Osteoblast (primary cell): ENCODE data around the gene ACSL3. TPM values are rescaled to one million over a fixed set of nuclear protein-coding genes. Genes with fewer than 3 reads are reported as not detected.

Experiments
- DNase-seq: peaks from one replicate; pipeline ENCODE4 v3.0.0; 2011; ENCODE audit warnings: low spot score, mixed read lengths; ENCODE audit not compliant: insufficient read length; ENCODE audit errors: missing footprints
- H2AFZ ChIP-seq: 2 replicates; pipeline ENCODE4 v1.6.0; 2011; ENCODE audit warnings: mild to moderate bottlenecking, low read length
- H3K27ac ChIP-seq: 2 replicates; pipeline ENCODE4 v1.5.1; 2011; ENCODE audit warnings: mild to moderate bottlenecking, low read depth, low read length, moderate library complexity
- H3K27me3 ChIP-seq: 2 replicates; pipeline ENCODE4 v1.6.0; 2012; ENCODE audit warnings: mild to moderate bottlenecking, control low read depth, inconsistent platforms, low read length, moderate library complexity; ENCODE audit not compliant: insufficient read depth
- H3K36me3 ChIP-seq: 2 replicates; pipeline ENCODE4 v1.5.1; 2011; ENCODE audit warnings: mild to moderate bottlenecking, low read length, control low read depth, moderate library complexity; ENCODE audit not compliant: insufficient read depth
- H3K4me1 ChIP-seq: 2 replicates; pipeline ENCODE4 v1.5.1; 2011; ENCODE audit warnings: mild to moderate bottlenecking, low read length, control low read depth, moderate library complexity; ENCODE audit not compliant: insufficient read depth
- H3K4me2 ChIP-seq: 2 replicates; pipeline ENCODE4 v1.6.0; 2011; ENCODE audit warnings: mild to moderate bottlenecking, low read length; ENCODE audit not compliant: insufficient read depth
- H3K4me3 ChIP-seq: fragments of 200-600 bp; sonication (generic); 3 replicates; pipeline ENCODE4 v1.5.1; 2012; ENCODE audit warnings: mild to moderate bottlenecking, low read length, inconsistent platforms; ENCODE audit not compliant: insufficient read depth
- H3K79me2 ChIP-seq: 2 replicates; pipeline ENCODE4 v1.6.0; 2012; ENCODE audit warnings: mild to moderate bottlenecking, low read length, control low read depth, inconsistent platforms; ENCODE audit not compliant: insufficient read depth
- H3K9me3 ChIP-seq: 2 replicates; pipeline ENCODE4 v1.5.1; 2011; ENCODE audit warnings: low read depth, low read length, control low read depth
- H4K20me1 ChIP-seq: 2 replicates; pipeline ENCODE4 v1.6.0; 2012; ENCODE audit warnings: mild to moderate bottlenecking, low read length, control low read depth; ENCODE audit not compliant: insufficient read depth
- total RNA-seq: library from RNA; depleted of rRNA; stranded (reverse); fragments of >200 nt; gene quantifications from 2 replicates; pipeline ENCODE4 v1.2.3, GENCODE V29; 2012
- TF ChIP-seq, protein P1 (sequence below): IDR thresholded peaks from 2 replicates; pipeline ENCODE4 v1.5.1; 2011; ENCODE audit warnings: mild to moderate bottlenecking, low read depth, low read length, moderate library complexity; ENCODE audit errors: extremely low read depth

Gene ACSL3
- total RNA-seq, 1 donor: 166 TPM

GRCh38 chr2:222872551-222872950, 11.7 kb downstream of the ACSL3 start:
- Histone ChIP-seq H4K20me1 (peaks cover 58% of the 10 kb centered on the region), H3K79me2 (peaks cover 99% of the 10 kb centered on the region), H3K4me2 (no peak overlapping the region), H3K4me1 (no peaks in the 10 kb centered on the region), H3K4me3 (no peak overlapping the region), H3K27me3 (no peaks in the 10 kb centered on the region), H3K36me3 (no peaks in the 10 kb centered on the region), H3K9me3 (no peaks in the 10 kb centered on the region), H3K27ac (no peak overlapping the region), H2AFZ (no peak overlapping the region)
- TF ChIP-seq, protein P1, sequence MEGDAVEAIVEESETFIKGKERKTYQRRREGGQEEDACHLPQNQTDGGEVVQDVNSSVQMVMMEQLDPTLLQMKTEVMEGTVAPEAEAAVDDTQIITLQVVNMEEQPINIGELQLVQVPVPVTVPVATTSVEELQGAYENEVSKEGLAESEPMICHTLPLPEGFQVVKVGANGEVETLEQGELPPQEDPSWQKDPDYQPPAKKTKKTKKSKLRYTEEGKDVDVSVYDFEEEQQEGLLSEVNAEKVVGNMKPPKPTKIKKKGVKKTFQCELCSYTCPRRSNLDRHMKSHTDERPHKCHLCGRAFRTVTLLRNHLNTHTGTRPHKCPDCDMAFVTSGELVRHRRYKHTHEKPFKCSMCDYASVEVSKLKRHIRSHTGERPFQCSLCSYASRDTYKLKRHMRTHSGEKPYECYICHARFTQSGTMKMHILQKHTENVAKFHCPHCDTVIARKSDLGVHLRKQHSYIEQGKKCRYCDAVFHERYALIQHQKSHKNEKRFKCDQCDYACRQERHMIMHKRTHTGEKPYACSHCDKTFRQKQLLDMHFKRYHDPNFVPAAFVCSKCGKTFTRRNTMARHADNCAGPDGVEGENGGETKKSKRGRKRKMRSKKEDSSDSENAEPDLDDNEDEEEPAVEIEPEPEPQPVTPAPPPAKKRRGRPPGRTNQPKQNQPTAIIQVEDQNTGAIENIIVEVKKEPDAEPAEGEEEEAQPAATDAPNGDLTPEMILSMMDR: no peak
- DNase-seq: no peak

DNA sequence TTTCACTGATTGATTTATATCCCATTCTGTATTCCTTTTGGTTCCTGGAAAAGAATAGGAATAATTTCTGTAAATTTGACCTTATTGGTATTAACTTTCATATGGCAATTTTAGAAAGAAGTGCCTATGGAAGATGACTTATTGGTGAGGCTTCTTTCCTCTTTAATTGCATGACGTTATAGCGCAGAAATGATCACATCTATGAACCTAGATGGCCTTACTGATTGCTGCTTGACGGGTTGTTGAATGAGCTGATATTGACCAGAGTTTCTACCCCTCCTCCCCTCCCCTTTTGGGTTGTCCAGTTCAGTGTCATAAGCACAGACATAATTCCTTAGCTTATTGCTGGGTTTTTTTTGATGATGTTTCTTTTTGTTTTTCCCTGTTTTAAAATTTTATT, 14.6 kb downstream of the ACSL3 start:
- no peak overlapping the region for H3K27ac ChIP-seq
- H3K4me2 ChIP-seq: no peak overlapping the region
- H3K79me2 ChIP-seq: peaks cover 97% of the 10 kb centered on the region
- H3K4me1 ChIP-seq: peaks cover 20% of the 10 kb centered on the region
- DNase-seq: no peak
- no peaks in the 10 kb centered on the region for H3K9me3 ChIP-seq
- no peaks in the 10 kb centered on the region for H3K36me3 ChIP-seq
- H3K4me3 ChIP-seq: no peak overlapping the region
- H3K27me3 ChIP-seq: no peaks in the 10 kb centered on the region
- H4K20me1 ChIP-seq: peaks cover 55% of the 10 kb centered on the region
- no peak overlapping the region for H2AFZ ChIP-seq
- TF ChIP-seq, protein P1: no peak

DNA sequence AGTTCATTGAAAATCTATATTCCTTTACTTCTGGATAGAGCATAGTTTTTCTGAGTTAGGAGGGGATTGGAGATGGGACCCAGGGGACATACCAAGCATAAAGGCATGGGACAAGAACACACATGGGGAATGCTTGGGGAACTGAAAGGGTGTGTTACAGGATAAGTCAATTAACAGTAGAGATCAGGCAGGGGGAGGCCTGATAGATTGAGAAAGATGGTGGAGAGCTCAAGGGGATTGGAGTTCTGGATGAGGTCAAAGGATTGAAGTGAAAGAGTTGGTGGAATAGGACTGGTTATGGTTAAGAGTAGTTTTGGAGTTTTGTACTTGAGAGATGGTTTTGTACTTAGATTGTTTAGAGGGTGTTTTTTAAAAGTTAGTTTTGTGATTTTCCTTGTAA, 16.1 kb downstream of the ACSL3 start:
- Histone ChIP-seq H3K27me3 (no peaks in the 10 kb centered on the region), H2AFZ (no peak overlapping the region), H4K20me1 (peaks cover 41% of the 10 kb centered on the region), H3K27ac (no peak overlapping the region), H3K4me1 (peaks cover 20% of the 10 kb centered on the region), H3K36me3 (no peaks in the 10 kb centered on the region), H3K9me3 (no peaks in the 10 kb centered on the region), H3K4me3 (no peak overlapping the region), H3K4me2 (no peak overlapping the region), H3K79me2 (peaks cover 95% of the 10 kb centered on the region)
- TF ChIP-seq, protein P1: no peak
- DNase-seq: no peak

DNA sequence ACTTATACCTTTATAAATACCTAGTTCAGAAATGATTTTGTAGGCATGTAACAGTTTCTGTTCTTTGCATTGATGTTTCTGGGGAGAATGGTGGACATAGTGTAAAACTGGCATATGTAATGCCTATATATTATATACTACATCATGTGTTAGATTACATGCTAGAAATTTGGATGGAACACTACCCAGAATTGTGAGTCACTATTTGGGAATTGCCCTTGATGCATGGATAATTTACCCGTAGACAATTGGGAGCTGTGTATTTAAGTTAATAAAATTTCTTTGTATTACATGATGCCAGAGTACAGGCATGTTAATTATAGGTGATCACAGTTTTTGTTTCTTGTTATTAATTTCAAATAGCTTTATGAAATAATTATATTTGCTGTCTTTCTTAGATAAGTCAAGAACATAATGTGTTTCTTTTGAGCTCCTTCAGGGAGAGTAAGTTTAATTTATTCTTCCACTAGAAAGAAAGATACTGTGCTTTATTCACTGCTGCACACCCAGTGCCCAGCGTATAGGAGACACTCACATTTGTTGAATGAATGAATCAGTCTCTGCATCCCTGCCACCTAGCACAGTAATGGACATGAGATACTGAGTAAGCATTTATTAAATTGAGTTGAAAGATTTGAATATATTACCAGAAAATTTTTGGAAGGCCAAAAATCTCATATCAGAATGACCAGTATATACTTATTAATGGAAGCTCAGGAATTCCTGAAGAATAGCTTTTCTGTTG, 16.9 kb downstream of the ACSL3 start:
- TF ChIP-seq, protein P1: no peak
- no peak overlapping the region for H3K27ac ChIP-seq
- peaks cover 20% of the 10 kb centered on the region for H3K4me1 ChIP-seq
- H3K36me3 ChIP-seq: no peaks in the 10 kb centered on the region
- DNase-seq: no peak
- peaks cover 95% of the 10 kb centered on the region for H3K79me2 ChIP-seq
- no peak overlapping the region for H3K4me2 ChIP-seq
- H2AFZ ChIP-seq: no peak overlapping the region
- peaks cover 36% of the 10 kb centered on the region for H4K20me1 ChIP-seq
- no peak overlapping the region for H3K4me3 ChIP-seq
- no peaks in the 10 kb centered on the region for H3K9me3 ChIP-seq
- no peaks in the 10 kb centered on the region for H3K27me3 ChIP-seq
